Endothelial cell of umbilical vein (primary cell): Measurements from ENCODE around the gene XDH. TPM values are rescaled to one million over a fixed set of nuclear protein-coding genes. Genes with fewer than 3 reads are reported as not detected.

Experiments
- BruUV-seq: library from RNA; stranded (reverse); fragments of 400-500 nt; replicated peaks from 2 replicates; lab custom pipeline; 2021; lab: Mats Ljungman, UMichigan
- CTCF ChIA-PET: fragments of 300-600, 350-600 bp; sonication (Branson Sonifier 250); formaldehyde crosslinking; loops from one replicate; lab custom pipeline; 2021; ENCODE audit warnings: antibody characterized with exemption, inconsistent platforms; lab: Charles Lee
- POLR2A ChIA-PET: fragments of 300-600, 350-600 bp; sonication (Branson Sonifier 250); formaldehyde crosslinking; loops from one replicate; lab custom pipeline; 2021; ENCODE audit warnings: antibody characterized with exemption, inconsistent platforms; lab: Charles Lee
- DNase-seq: peaks from one replicate; pipeline ENCODE4 v3.0.0-alpha.2; 2011; ENCODE audit warnings: low read depth, low spot score
- FAIRE-seq: peaks from 2 replicates; lab custom pipeline; 2011; peaks lifted over from hg19 to GRCh38; lab: Jason Lieb, UNC
- H2AFZ ChIP-seq: 2 replicates; pipeline ENCODE4 v1.6.0; 2012; ENCODE audit warnings: low read depth, low read length, control low read depth, inconsistent platforms
- H3K27ac ChIP-seq: 2 replicates; pipeline ENCODE4 v1.5.1; 2011; ENCODE audit warnings: low read depth, mild to moderate bottlenecking, control low read depth, low read length, moderate library complexity; ENCODE audit not compliant: insufficient read depth
- H3K27me3 ChIP-seq, 2 experiments: 2 replicates each; pipeline versions ENCODE4 v1.6.0 to v1.6.1; 2011; ENCODE audit warnings: low read length in 2 of 2, mixed read lengths in 1 of 2; ENCODE audit not compliant: control insufficient read depth in 2 of 2, insufficient read depth in 2 of 2
- H3K36me3 ChIP-seq, 2 experiments: 2 replicates in 1 of 2; 3 replicates in 1 of 2; pipeline ENCODE4 v1.5.1; 2011; ENCODE audit warnings: low read length in 2 of 2, mild to moderate bottlenecking in 1 of 2, moderate library complexity in 1 of 2; ENCODE audit not compliant: control insufficient read depth in 2 of 2, insufficient read depth in 2 of 2; ENCODE audit errors: extremely low read depth in 1 of 2
- H3K4me1 ChIP-seq: 3 replicates; pipeline ENCODE4 v1.5.1; 2011; ENCODE audit warnings: mild to moderate bottlenecking, low read length; ENCODE audit not compliant: control insufficient read depth, insufficient read depth; ENCODE audit errors: extremely low read depth
- H3K4me2 ChIP-seq: 2 replicates; pipeline ENCODE4 v1.6.1; 2011; ENCODE audit warnings: low read length, control low read depth, mixed read lengths; ENCODE audit not compliant: insufficient read depth
- H3K4me3 ChIP-seq, 3 experiments: fragments of 200-600 bp in 1 of 3; sonication (generic), shearing (Covaris generic) in 1 of 3; replicated peaks in 1 of 3; 2 replicates each; pipeline ENCODE4 v1.5.1; 2011 to 2016; ENCODE audit warnings: control low read depth in 3 of 3, low read length in 3 of 3, mild to moderate bottlenecking in 2 of 3, inconsistent platforms in 1 of 3, low read depth in 1 of 3, moderate library complexity in 1 of 3; ENCODE audit not compliant: insufficient read depth in 1 of 3
- H3K79me2 ChIP-seq: 2 replicates; pipeline ENCODE4 v1.6.0; 2012; ENCODE audit warnings: low read length, inconsistent platforms; ENCODE audit not compliant: control insufficient read depth, insufficient read depth
- H3K9ac ChIP-seq: replicated peaks from 2 replicates; pipeline ENCODE3; 2011; ENCODE audit warnings: low read length, control low read depth; ENCODE audit not compliant: insufficient read depth; ENCODE audit errors: extremely low read depth
- H3K9me1 ChIP-seq: replicated peaks from 3 replicates; pipeline ENCODE4 v1.6.0; 2011; ENCODE audit warnings: mild to moderate bottlenecking, low read length; ENCODE audit not compliant: control insufficient read depth, insufficient read depth; ENCODE audit errors: extremely low read depth
- H3K9me3 ChIP-seq: replicated peaks from 2 replicates; pipeline ENCODE4 v1.5.1; 2012; ENCODE audit warnings: low read length, inconsistent platforms; ENCODE audit not compliant: control insufficient read depth, insufficient read depth
- H4K20me1 ChIP-seq: replicated peaks from 2 replicates; pipeline ENCODE3; 2011; ENCODE audit warnings: mild to moderate bottlenecking, low read length; ENCODE audit not compliant: control insufficient read depth, insufficient read depth; ENCODE audit errors: extremely low read depth
- EZH2 ChIP-seq: IDR thresholded peaks from 2 replicates; pipeline ENCODE4 v1.6.1; 2012; ENCODE audit warnings: borderline replicate concordance, low read depth, mild to moderate bottlenecking, moderate library complexity, low read length, inconsistent platforms; ENCODE audit not compliant: severe bottlenecking
- FOS ChIP-seq: IDR thresholded peaks from 2 replicates; pipeline ENCODE4 v1.6.1; 2011; ENCODE audit warnings: mild to moderate bottlenecking, low read length, moderate library complexity, borderline replicate concordance; ENCODE audit not compliant: insufficient read depth
- JUN ChIP-seq: IDR thresholded peaks from 2 replicates; pipeline ENCODE4 v1.6.1; 2011; ENCODE audit warnings: borderline replicate concordance, low read depth; ENCODE audit not compliant: insufficient read length, insufficient read depth
- MAX ChIP-seq: IDR thresholded peaks from 2 replicates; pipeline ENCODE4 v1.6.1; 2011; ENCODE audit not compliant: insufficient read depth, insufficient read length
- MYC ChIP-seq: IDR thresholded peaks from one replicate; pipeline ENCODE4 v1.6.1; 2011; ENCODE audit warnings: mild to moderate bottlenecking, low read depth, low read length
- POLR2A ChIP-seq: IDR thresholded peaks from 2 replicates; pipeline ENCODE4 v1.6.1; 2012; ENCODE audit warnings: low read depth, mild to moderate bottlenecking, control low read depth, low read length
- POLR2AphosphoS5 ChIP-seq: IDR thresholded peaks from 2 replicates; pipeline ENCODE4 v1.6.1; 2012; ENCODE audit warnings: low read depth, mild to moderate bottlenecking, control low read depth, low read length, moderate library complexity; ENCODE audit not compliant: insufficient read depth
- dilution Hi-C: fragments of 300-500 bp; cut with MboI; formaldehyde crosslinking; loops from one replicate; pipeline ENCODE4 v1.15.0; 2019; ENCODE audit warnings: low sequenced_read_pairs; ENCODE audit not compliant: extremely low pct_ligation_motif_present
- intact Hi-C: fragments of 100-400 bp; cut with micrococcal nuclease; formaldehyde crosslinking; loops from one replicate; pipeline ENCODE4 v1.10.0; 2022
- polyA plus RNA-seq, 4 experiments: library from polyadenylated mRNA; depleted of rRNA in 3 of 4; stranded (reverse) in 3 of 4; unstranded in 1 of 4; fragments of >200 nt; gene quantifications; 2 replicates each; pipeline versions ENCODE4 v1.2.1 to v1.2.3, GENCODE V29; 2011 to 2012; ENCODE audit warnings: missing spikeins in 1 of 4
- total RNA-seq: library from RNA; stranded (reverse); gene quantifications from 2 replicates; pipeline ENCODE4 v1.2.3, GENCODE V29; 2021
- TF ChIP-seq, protein P1 (sequence below), 2 donors: IDR thresholded peaks; 1 replicate in 1 of 2; 2 replicates in 1 of 2; pipeline ENCODE4 v1.5.1; 2011; ENCODE audit warnings: low read length in 2 of 2, mild to moderate bottlenecking in 2 of 2, moderate library complexity in 2 of 2, control low read depth in 1 of 2, inconsistent platforms in 1 of 2, low read depth in 1 of 2; ENCODE audit not compliant: insufficient read depth in 1 of 2; ENCODE audit errors: extremely low read depth in 1 of 2

XDH gene
- total and polyA plus RNA-seq, 2 donors (not counting 3 experiments of a cell fraction or from before 2014, with no cell fraction given) = not detected

- Histone ChIP-seq H3K27me3 (no peaks in the 10 kb centered on the region), H3K27ac (no peak overlapping the region), H4K20me1 (no peaks in the 10 kb centered on the region), H3K9me3 (no peaks in the 10 kb centered on the region), H3K4me3 (no peak overlapping the region), H3K4me2 (no peak overlapping the region), H3K36me3 (no peaks in the 10 kb centered on the region), H3K79me2 (no peaks in the 10 kb centered on the region), H3K9ac (no peak overlapping the region), H3K9me1 (no peaks in the 10 kb centered on the region), H3K4me1 (no peaks in the 10 kb centered on the region), H2AFZ (no peak overlapping the region)
- POLR2A ChIA-PET = no interaction called here
- dilution Hi-C loops (loop anchor here (25.0 kb wide), 1 partner anchor 636 kb away; no protein-coding TSS in a partner anchor), intact Hi-C loops (no loop called here)
- FAIRE-seq (no peak), DNase-seq (no peak)
- TF ChIP-seq MAX (no peak), JUN (no peak), EZH2 (no peak), FOS (no peak), POLR2AphosphoS5 (no peak), POLR2A (no peak), MYC (no peak)
- TF ChIP-seq, protein P1, sequence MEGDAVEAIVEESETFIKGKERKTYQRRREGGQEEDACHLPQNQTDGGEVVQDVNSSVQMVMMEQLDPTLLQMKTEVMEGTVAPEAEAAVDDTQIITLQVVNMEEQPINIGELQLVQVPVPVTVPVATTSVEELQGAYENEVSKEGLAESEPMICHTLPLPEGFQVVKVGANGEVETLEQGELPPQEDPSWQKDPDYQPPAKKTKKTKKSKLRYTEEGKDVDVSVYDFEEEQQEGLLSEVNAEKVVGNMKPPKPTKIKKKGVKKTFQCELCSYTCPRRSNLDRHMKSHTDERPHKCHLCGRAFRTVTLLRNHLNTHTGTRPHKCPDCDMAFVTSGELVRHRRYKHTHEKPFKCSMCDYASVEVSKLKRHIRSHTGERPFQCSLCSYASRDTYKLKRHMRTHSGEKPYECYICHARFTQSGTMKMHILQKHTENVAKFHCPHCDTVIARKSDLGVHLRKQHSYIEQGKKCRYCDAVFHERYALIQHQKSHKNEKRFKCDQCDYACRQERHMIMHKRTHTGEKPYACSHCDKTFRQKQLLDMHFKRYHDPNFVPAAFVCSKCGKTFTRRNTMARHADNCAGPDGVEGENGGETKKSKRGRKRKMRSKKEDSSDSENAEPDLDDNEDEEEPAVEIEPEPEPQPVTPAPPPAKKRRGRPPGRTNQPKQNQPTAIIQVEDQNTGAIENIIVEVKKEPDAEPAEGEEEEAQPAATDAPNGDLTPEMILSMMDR (IDR thresholded peaks at IDR 0.05; ENCODE audit: extremely low read depth in 1 of 2, insufficient read depth in 1 of 2, low read depth in 1 of 2, low read length in 2 of 2) = no peak
- CTCF ChIA-PET = no interaction called here
- no TSS peak for BruUV-seq
Observed at GRCh38 chr2:31348618-31349017, 65.9 kb downstream of the XDH start.
